Activated CD8-positive, alpha-beta memory T cell treated with anti-CD3 and anti-CD28 coated beads, Interleukin-2, amount 50 U/mL, for 24 hours (primary cell): Measurements from ENCODE around the gene CAMTA2.
"Not testable (repeated sequence)": the region's sequence is repeated elsewhere in the genome, so short reads cannot be mapped to it uniquely, and the experiment has no call there.

Source experiments
- DNase-seq: peaks from one replicate; pipeline ENCODE4 v3.0.0-alpha.2; 2020; ENCODE audit errors: extremely low read depth

The CAMTA2 gene

DNA sequence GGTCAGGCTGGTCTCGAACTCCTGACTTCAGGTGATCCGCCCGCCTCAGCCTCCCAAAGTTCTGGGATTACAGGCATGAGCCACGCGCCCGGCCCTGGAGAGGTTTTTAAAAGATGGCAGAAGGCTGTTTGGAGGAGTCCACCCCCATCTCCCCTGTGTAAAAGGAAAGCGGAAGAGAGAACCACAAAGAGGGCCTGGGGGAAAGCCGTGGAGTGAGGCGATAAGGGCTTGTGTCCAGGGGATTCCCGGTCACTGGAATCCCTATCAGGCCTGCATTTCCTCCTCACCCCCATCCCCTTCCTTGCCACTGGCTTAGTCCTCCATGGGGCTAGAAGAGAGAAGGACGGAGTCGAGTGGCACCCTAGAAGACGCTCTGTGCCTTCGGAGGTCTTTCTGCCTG, 55.5 kb downstream of the CAMTA2 start, which contains the start of gene GP1BA:
TSS of gene GP1BA (plus strand) at position 315 of the 400 bp plus-strand sequence. CDS start 328 bp downstream, outside the sequence.
- no peak for DNase-seq

DNA sequence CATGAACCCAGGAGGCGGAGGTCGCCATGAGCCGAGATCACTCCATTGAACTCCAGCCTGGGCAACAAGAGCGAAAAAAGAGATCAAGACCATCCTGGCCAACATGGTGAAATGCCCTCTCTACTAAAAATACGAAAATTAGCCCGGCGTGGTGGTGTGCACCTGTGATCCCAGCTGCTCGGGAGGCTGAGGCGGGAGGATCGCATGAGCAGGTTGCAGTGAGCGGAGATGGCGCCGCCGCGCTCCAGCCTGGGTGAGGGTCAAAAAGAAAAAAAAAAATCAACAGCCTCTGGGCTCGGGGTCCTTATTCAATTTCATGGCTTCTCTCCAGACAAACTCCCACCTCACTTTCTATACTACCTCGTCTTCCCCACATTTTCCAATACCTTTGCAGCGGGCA, 58.6 kb downstream of the CAMTA2 start:
- DNase-seq, result no peak

DNA sequence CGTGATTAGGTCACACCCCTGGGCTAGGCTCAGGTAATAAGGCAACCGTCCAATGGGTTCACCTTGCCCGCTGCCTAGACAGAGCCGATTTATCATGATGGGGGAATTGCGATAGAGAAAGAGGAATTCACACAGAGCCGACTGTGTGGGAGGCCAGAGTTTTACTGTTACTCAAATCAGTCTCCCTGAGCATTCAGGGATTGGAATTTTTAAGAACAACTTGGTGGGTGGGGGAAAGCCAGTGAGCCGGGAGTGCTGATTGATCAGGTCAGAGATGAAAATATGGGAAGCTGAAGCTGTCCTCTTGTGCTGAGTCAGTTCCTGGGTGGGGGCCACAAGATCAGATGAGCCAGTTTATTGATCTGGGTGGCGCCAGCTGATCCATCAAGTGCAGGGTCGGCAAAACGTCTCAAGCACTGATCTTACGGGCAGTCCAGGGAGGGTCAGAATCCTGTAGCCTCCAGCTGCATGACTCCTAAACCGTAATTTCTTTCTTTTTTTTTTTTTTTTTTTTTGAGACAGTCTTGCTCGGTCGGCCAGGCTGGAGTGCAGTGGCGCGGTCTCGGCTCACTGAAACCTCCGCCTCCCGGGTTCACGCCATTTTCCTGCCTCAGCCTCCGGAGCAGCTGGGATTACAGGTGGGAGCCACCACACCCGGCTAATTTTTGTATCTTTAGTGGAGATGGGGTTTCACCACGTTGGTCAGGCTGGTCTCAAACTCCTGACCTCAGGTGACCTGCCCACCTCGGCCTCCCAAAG, 60.7 kb downstream of the CAMTA2 start:
- DNase-seq, result not testable (repeated sequence)

DNA sequence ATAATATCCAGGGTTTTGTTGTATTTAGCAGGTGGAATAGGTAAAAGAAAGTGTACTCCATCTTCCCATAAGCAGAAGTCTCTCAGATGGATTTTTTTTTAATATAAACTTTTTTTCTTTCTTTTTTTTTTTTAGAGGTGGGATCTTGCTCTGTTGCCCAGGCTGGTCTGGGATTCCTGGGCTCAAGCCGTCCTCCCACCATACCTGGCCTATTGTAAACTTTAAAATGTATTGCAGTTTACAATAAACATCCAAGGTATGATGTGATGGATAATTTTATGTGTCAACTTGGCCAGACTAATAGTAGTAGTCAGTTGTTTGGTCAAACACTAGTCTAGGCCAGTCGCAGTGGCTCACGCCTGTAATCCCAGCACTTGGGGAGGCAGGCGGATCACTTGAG, 66.2 kb downstream of the CAMTA2 start:
- no peak for DNase-seq

DNA sequence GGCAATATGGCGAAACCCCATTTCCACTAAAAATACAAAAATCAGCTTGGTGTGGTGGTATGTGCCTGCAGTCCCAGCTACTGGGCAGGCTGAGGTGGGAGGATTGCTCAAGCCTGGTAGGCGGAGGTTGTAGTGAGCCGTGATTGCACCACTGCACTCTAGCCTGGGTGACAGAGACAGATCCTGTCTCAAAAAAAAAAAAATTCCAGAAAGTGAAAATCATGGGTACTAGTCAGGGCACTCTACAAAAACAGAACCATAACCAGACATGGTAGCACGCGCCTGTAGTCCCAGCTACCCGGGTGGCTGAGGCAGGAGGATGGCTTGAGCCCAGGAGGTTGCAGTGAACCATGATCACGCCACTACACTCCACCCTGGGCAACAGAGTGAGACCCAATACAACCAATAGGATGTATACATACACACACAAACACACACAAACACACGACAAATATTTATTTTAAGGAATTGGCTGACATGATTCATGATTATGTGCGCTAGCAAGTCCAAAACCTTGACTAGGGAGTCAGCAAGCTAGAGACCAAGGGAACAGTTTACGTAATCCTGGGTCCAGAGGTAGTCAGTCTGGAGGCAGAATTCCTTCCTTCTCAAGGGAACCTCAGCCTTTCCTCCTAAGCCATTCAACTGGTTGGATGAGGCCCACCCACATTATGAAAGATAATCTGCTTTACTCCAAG, 67.0 kb downstream of the CAMTA2 start:
- DNase-seq, result no peak

DNA sequence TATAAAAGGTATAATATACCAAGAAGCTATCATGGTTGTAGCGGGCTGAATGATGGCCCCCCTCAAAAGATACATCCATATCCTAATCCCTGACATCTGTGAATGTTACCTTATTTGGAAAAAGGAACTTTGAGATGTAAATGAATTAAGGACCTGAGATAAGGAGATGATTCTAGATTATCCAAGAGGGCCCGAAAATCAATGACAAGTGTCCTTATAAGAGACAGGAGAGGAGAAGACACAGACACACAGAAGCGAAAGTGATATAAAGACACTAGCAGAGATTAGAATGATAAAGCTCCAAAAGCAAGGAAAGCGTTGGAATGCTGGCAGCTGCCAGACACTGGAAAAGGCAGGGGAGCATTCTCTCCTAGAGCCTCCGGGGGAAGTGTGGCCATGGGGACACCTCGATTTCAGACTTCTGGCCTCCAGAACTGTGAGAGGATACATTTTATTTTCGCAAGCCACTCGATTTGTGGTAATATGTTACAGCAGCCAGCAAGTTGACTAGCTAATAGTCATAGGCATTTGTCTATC, 67.9 kb downstream of the CAMTA2 start:
- DNase-seq, result no peak
